ENCODE data around the gene DISP1. TPM values are rescaled to one million over a fixed set of nuclear protein-coding genes. Genes with fewer than 3 reads are reported as not detected.

The DISP1 gene
- total RNA-seq, 1 experiment from 2014 or later: 1.4 TPM

DNA sequence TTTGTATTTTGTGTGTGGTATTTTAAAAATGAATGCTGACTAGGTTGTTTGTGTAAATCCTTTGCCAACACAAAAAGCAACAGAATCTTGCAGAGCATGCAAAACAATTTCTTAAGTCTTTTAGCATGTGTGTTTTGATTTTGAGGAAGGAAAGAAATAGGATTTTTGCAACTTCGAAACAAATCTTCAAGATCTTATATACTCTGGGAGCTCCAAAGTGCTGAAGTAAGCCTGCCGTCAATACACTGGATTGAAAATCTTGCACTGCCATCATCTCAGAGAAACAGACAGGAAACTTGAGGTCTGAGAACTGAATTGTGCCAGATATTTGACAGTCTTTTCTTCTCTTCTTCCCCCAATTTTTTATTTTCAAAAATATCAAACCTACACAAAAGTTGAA is 29.3 kb upstream of the DISP1 start:
- intact Hi-C loops (cut with micrococcal nuclease; ENCODE audit: unreplicated experiment): no loop called here
- H3K27ac ChIP-seq (ENCODE audit: low read depth, low read length, poor library complexity, severe bottlenecking): no peak overlapping the region
- BruUV-seq (replicated peaks): no TSS peak
- H3K4me1 ChIP-seq (ENCODE audit: insufficient read depth, low read length, poor library complexity, severe bottlenecking): peaks cover 16% of the 10 kb centered on the region
- no peaks in the 10 kb centered on the region for H3K9me3 ChIP-seq (ENCODE audit: low read depth, low read length, poor library complexity, severe bottlenecking)
- H3K4me3 ChIP-seq (ENCODE audit: low read depth, low read length, poor library complexity, severe bottlenecking): no peak overlapping the region
- no peaks in the 10 kb centered on the region for H3K27me3 ChIP-seq (replicated peaks; ENCODE audit: insufficient read depth, low read depth, low read length, poor library complexity)
- H3K36me3 ChIP-seq (ENCODE audit: insufficient read depth, low read length, poor library complexity, severe bottlenecking): no peaks in the 10 kb centered on the region
- POLR2A ChIA-PET (ENCODE audit: low non-redundant PET): no interaction called here
- TF ChIP-seq, protein P1, sequence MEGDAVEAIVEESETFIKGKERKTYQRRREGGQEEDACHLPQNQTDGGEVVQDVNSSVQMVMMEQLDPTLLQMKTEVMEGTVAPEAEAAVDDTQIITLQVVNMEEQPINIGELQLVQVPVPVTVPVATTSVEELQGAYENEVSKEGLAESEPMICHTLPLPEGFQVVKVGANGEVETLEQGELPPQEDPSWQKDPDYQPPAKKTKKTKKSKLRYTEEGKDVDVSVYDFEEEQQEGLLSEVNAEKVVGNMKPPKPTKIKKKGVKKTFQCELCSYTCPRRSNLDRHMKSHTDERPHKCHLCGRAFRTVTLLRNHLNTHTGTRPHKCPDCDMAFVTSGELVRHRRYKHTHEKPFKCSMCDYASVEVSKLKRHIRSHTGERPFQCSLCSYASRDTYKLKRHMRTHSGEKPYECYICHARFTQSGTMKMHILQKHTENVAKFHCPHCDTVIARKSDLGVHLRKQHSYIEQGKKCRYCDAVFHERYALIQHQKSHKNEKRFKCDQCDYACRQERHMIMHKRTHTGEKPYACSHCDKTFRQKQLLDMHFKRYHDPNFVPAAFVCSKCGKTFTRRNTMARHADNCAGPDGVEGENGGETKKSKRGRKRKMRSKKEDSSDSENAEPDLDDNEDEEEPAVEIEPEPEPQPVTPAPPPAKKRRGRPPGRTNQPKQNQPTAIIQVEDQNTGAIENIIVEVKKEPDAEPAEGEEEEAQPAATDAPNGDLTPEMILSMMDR (conservative IDR thresholded peaks at IDR 0.05; ENCODE audit: low read depth, low read length): no peak
- no peak for TF ChIP-seq EZH2 (IDR thresholded peaks at IDR 0.05; ENCODE audit: borderline replicate concordance, low read depth, low read length, poor library complexity, severe bottlenecking)
- CTCF ChIA-PET: no interaction called here
- DNase-seq (ENCODE audit: low spot score): no peak

DNA sequence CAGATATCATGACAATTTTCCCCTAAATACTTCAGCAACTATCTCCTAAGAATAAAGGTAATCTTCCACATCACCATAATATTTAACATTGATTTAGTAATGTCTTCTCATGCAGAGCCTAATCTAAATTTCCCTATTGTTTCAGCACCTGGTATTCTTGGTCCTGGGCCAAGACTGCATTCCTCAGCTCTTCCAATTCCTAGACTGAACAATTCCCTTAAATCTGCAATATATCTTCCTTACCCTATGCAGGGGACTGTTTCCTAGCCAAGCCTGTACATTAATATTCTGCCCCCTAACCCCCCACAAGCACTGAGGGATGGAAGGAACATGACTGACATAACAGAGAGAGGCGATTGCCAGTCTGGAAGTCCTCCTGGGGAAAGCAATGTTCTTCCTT is 28.7 kb upstream of the DISP1 start:
- peak; percentile 52 for DNase-seq (ENCODE audit: low spot score)

DNA sequence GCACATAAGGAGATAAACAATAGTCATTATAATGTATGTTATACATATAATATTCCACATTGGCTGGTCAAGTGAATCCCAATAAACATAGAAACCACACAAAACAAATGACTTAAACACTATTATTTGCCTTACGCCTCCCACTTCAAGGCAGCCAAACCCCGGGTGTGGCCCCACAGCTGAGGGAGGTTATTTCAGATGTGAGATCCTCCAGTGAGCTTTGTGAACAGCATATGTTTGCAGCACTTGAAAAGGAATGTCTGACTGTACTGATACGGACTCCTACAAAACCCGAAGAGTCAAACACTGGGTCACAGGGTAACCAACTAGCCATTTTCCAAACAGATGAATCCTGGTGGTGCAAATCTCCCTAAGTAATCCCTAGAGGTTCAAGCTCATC is 27.1 kb upstream of the DISP1 start:
- POLR2A ChIA-PET (ENCODE audit: low non-redundant PET): no interaction called here
- no peak for TF ChIP-seq EZH2 (IDR thresholded peaks at IDR 0.05; ENCODE audit: borderline replicate concordance, low read depth, low read length, poor library complexity, severe bottlenecking)
- TF ChIP-seq, protein P1 (conservative IDR thresholded peaks at IDR 0.05; ENCODE audit: low read depth, low read length): no peak
- Histone ChIP-seq H3K9me3 (ENCODE audit: low read depth, low read length, poor library complexity, severe bottlenecking) (no peaks in the 10 kb centered on the region), H3K27me3 (replicated peaks; ENCODE audit: insufficient read depth, low read depth, low read length, poor library complexity) (no peaks in the 10 kb centered on the region), H3K4me3 (ENCODE audit: low read depth, low read length, poor library complexity, severe bottlenecking) (no peak overlapping the region), H3K27ac (ENCODE audit: low read depth, low read length, poor library complexity, severe bottlenecking) (no peak overlapping the region), H3K4me1 (ENCODE audit: insufficient read depth, low read length, poor library complexity, severe bottlenecking) (peaks cover 16% of the 10 kb centered on the region), H3K36me3 (ENCODE audit: insufficient read depth, low read length, poor library complexity, severe bottlenecking) (no peaks in the 10 kb centered on the region)
- intact Hi-C loops (cut with micrococcal nuclease; ENCODE audit: unreplicated experiment): no loop called here
- no peak for DNase-seq (ENCODE audit: low spot score)
- CTCF ChIA-PET: no interaction called here
- no TSS peak for BruUV-seq (replicated peaks)

More for the DNA sequence above, 28.7 kb upstream of the DISP1 start:
- Histone ChIP-seq H3K36me3 (ENCODE audit: insufficient read depth, low read length, poor library complexity, severe bottlenecking) (no peaks in the 10 kb centered on the region), H3K27ac (ENCODE audit: low read depth, low read length, poor library complexity, severe bottlenecking) (no peak overlapping the region), H3K9me3 (ENCODE audit: low read depth, low read length, poor library complexity, severe bottlenecking) (no peaks in the 10 kb centered on the region), H3K4me3 (ENCODE audit: low read depth, low read length, poor library complexity, severe bottlenecking) (no peak overlapping the region), H3K27me3 (replicated peaks; ENCODE audit: insufficient read depth, low read depth, low read length, poor library complexity) (no peaks in the 10 kb centered on the region), H3K4me1 (ENCODE audit: insufficient read depth, low read length, poor library complexity, severe bottlenecking) (peaks cover 16% of the 10 kb centered on the region)
- CTCF ChIA-PET: no interaction called here
- POLR2A ChIA-PET (ENCODE audit: low non-redundant PET): no interaction called here
- TF ChIP-seq EZH2 (IDR thresholded peaks at IDR 0.05; ENCODE audit: borderline replicate concordance, low read depth, low read length, poor library complexity, severe bottlenecking): no peak
- TF ChIP-seq, protein P1 (conservative IDR thresholded peaks at IDR 0.05; ENCODE audit: low read depth, low read length): no peak
- intact Hi-C loops (cut with micrococcal nuclease; ENCODE audit: unreplicated experiment): no loop called here
- no TSS peak for BruUV-seq (replicated peaks)

All from A673 (cell line).